ENCODE results near the gene SSBP3.

The SSBP3 gene

GRCh38 chr1:54267815-54268761 lies 138.1 kb downstream of the SSBP3 start:
- no peak for DNase-seq (ENCODE audit: low read depth in 2 of 2)

GRCh38 chr1:54266908-54267307 lies 139.3 kb downstream of the SSBP3 start:
- no peak for DNase-seq (ENCODE audit: low read depth in 2 of 2)

GRCh38 chr1:54266195-54266594 lies 140.0 kb downstream of the SSBP3 start:
- no peak for DNase-seq (ENCODE audit: low read depth in 2 of 2)

GRCh38 chr1:54265659-54266058 lies 140.5 kb downstream of the SSBP3 start:
- no peak for DNase-seq (ENCODE audit: low read depth in 2 of 2)

GRCh38 chr1:54265126-54265525 lies 141.1 kb downstream of the SSBP3 start:
- DNase-seq (ENCODE audit: low read depth in 2 of 2), result no peak

- no peak for DNase-seq (ENCODE audit: low read depth in 2 of 2)
These were observed 142.5 kb downstream of the SSBP3 start for GRCh38 chr1:54263601-54264226.

- DNase-seq (ENCODE audit: low read depth in 2 of 2), result no peak
These were observed 143.9 kb downstream of the SSBP3 start for GRCh38 chr1:54262244-54262643.

DNA sequence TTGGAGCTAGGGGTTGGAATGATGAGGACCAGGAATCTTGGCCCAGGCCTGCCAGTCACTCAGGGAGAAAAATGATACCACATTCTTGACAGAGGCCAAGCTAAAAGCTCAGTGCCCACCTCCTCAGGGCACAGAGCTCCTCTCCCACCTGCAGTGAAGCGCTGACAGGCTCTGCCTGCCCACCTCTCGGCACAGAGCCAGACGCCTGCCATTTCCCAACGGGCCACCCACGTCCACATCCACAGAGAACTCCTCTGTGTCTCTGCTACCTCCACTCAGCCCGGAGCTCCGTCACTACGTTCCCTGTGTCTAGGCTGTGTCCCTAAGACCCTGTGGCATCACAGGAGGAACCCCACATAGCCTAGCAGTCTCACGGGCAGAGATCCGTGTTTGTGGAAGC lies 145.4 kb downstream of the SSBP3 start:
- no peak for DNase-seq (ENCODE audit: low read depth in 2 of 2)

DNA sequence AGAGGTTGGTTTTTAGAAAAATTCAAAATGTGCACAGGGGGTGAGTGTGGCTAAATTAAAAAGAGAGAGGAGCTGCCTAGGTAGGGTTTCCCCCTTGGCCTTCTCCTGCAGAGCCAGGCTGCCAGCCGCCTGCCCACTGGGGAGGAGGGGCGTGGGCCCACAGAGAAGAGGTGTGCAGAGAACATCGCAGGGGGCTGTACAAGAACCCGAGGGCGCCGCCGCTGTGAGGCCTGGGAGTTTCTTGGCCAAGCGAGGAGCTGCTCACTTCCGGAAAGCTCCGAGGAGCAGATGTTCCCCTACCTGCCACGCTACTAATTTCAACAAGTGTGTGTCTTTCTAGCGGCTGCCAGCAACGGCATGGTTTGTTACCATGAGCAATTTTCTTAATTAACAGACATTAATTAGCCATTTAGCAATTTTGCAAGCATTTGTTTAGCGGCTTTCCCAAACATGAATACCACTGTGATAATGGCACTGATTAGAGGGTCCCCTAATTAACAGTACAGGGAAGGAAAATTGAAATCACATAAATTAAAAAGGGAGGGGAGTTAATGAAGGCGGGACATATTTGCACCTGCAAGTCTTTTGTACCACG lies 146.6 kb downstream of the SSBP3 start:
- DNase-seq (ENCODE audit: low read depth in 2 of 2), result no peak

DNA sequence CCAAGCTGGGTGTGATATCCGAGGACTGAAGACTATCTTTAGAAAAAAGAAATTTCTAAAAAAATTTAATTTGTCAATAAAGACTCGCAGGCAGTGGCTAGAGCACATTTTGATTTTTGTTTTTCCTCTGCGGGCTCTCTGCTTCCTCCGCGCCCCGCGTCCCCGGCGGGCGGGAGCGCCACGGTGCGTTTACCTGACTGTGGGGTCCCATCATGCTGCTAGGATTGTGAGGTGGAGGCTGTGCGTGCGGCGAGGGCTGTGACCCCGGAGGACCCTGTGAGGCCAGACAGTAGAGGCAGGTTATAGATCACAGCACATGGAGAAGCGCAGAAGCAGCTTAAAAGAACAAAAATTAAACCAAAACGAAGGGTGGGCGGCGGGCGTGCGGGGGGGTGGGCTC lies 148.3 kb downstream of the SSBP3 start:
- DNase-seq (ENCODE audit: low read depth in 2 of 2), result no peak

DNA sequence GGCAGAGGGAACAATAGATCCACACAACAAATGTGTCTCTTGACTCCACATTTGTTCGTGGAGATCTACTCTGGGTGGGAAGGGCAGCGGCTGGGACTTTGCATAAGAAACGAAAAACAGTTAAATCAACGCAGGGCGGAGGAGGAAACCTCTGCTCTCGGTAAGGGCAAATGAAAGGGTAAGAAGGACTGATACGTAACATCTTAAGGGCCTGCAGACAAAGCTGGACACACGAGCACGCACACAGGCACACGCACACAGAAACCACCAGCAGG lies 148.9 kb downstream of the SSBP3 start:
- no peak for DNase-seq (ENCODE audit: low read depth in 2 of 2)

DNA sequence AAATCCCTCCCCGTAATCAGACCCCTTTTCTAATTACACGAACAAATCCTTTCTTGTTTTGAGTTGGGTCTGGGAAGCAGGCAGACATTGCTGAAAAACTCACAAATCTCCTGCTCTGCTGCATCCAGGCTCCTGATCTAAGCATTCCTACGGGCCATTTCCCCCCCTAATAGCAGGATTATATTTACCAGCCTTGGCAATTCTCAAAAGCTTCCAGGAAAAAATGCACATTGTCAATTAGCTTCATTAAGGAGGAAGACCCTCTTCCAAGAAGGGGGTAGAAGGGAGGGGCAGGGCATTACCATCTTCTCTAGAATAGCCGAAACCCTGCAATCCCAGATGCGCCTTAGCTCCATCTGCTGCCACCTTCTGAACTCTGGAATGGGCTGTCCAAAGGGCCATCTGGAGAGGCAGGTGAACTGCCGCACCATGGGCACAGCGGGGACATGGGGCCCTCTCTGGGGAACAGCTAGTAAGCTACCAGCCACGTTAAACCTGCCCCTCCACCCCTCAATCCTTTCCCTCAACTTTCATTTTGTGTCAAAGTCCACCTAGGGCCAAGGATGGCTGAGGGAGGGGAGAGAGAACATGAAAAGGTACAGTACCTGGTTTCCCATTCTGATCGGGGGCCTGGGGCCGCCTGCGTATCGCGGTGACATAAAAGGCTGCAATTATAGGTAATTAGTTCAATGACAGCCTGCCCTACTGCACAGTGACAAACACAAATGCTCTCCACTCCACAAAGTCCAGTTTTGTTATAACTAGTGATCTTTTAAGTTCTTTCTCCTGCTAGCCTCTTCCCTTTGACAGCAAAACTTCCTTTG lies 149.5 kb downstream of the SSBP3 start:
- DNase-seq (ENCODE audit: low read depth in 2 of 2), result no peak

DNA sequence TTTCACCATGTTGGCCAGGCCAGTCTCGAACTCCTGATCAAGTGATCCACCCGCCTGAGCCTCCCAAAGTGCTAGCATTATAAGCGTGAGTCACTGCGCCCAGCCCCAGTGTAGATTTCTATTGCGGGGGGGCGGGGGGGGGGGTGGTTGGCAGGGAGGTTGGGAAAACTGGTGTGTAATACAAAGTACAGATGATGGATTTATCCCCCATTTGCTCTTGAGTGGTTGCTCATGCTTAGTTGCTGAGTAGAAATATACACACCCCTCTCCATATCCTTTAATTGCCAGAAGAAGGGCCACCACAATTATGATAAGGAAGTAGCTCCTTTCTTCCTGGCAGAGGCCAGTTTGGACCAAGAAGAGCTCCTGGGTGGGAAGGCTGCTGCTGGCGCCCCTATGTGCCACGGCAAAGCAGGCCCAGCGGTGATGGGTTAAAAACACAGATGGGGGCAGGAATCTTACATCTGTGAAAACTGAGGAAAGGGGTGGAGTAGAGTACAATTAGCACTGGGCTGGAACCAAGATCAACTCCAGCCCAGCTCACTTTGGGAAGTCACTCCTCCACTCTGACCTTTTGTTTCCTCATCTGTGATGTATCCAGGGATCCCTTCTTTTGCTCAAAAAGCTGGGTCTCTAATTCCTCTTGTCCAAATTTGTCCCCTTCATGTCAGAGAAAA lies 151.0 kb downstream of the SSBP3 start:
- no peak for DNase-seq (ENCODE audit: low read depth in 2 of 2)

DNA sequence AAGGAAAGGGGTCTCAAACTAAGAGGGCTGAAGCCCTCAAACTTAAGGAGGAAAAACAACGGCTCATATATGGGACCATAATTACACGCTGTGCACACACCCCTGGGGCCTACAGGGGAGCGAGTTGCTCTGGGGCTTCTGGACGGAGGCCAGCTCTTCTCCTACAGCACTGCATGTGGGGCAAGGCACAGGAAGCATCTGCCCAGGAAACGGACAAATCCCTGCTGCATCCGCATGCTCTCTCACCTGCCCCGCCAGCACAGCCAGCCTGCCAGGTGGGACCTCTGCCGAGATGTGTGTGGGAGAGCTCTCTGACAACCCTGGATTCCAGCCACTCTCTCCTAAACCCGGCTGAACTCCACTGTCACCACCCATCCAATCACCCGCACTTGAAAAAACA lies 152.1 kb downstream of the SSBP3 start:
- DNase-seq (ENCODE audit: low read depth in 2 of 2), result no peak

DNA sequence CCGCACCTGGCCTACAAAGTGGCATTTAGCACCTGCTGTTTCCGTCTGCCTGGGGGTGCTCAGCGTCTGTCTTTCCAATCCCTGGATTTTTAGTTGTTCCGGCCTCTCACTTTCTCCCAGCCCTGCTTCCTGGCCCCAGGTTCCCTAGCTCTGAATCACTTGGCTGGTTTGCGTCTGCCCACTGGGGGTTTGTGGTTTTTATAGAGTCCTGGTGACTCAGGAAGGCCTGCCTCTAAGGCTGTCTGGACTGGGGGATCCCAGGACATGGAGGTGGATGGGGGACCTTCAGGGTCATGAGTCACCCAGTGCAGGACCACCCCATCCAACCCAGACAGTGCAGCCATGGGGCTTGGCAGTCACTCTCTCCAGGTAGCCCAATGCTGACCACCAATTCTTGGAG lies 152.7 kb downstream of the SSBP3 start:
- DNase-seq (ENCODE audit: low read depth in 2 of 2), result no peak

GRCh38 chr1:54252371-54252936 lies 153.7 kb downstream of the SSBP3 start:
- DNase-seq (ENCODE audit: low read depth in 2 of 2), result no peak

DNA sequence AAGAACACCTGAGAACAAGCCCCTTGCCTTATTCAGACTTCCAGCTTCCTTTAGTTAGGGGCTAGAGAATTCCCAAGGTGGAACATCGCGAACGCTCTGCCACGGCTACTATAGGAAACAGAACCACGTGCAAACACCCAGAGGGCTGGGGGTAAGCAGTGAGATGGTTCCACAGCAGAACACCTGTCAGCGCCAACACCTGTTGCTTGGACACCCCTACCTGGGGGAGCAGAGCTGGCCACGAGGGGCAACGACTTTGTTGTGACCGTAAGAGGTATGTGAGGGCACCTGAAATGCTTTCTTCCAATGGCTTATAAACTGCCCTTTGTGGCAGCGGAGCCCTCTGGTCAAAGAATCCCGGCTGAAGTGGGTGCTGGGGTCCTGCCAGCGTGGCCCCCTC lies 155.5 kb downstream of the SSBP3 start:
- no peak for DNase-seq (ENCODE audit: low read depth in 2 of 2)

DNA sequence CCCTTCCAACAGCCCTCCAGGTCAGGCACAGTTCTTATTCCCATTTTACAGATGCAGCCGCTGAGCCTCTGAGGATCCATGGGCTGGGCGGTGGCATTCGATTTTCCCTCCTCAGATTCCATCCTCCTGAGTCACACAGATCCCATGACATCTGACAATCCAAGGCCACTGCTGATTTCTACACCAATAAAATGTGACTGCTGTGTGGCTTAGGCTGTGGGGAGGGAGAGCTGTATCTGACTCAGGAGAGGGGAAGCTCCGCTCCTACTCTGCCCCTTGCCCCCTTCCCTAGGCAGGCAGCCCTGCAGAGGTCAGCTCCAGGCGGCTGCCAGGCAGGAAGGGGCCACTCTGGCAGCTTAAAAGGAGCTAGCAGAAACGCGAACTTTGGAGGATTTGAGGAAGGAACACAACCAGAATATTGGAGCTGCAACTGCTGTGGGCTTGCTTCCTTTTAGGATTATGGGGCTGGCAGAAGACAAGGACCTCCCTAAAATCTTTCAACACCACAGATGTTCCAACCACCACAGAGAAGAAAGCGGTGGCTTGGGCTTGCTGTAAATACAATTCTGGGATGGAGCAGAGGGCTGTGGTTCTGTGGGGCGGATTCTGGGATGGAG lies 156.3 kb downstream of the SSBP3 start:
- DNase-seq (ENCODE audit: low read depth in 2 of 2), result no peak

DNA sequence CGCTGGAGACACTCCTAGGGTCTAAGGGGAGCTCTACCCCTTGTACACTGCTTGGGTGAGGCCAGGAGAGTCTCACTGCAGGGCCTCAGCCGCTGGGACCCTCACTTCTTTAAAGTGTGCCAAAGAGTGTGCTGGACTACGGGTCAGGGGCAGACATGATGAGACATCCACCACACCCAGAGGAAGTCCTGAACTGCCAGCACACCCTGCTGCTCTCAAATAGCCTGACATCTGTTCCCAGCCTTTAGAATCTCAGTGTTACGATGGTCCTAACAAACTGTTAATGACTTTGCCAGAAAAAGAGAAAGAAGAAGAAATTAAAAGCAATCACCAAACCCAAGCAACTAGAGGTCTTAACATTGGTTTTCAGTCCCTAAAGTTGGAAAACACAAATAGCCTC lies 157.2 kb downstream of the SSBP3 start:
- DNase-seq (ENCODE audit: low read depth in 2 of 2), result no peak

DNA sequence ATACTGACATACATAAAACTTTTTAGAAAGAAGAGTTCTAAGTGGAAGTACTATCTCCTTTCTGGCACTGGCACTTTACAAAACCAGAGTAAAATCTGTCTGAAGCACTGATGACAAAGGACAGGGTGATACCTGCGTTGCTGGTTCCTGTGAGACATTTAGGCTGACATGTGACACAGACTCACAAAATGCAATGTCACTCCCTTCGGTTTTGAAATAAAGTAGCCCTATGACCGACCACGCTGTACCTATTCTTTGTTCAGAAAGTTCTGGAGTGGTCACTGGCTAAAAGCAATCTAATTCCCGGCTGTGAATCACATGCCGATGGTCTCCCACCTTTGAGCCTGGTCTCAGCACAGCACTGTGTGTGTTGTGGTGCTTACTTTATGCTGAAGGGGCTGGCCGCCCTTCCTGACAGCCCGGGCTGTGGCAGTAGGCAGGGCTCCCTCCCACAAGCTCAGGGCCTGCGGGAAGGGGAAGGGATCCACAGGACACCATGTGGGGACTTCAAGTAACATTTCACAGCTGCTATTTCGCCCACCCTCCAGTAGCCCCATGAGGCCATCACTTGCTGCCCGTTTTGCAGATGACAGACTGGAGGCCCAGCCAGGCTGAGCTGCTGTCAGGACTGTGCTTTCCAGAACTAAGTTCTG lies 158.2 kb downstream of the SSBP3 start:
- no peak for DNase-seq (ENCODE audit: low read depth in 2 of 2)
